HG02642 (cell line): Measurements from ENCODE around the gene CIB1.
"Not testable (repeated sequence)": the region's sequence is repeated elsewhere in the genome, so short reads cannot be mapped to it uniquely, and the experiment has no call there.

Source experiments
- ATAC-seq: cut with Tn5 transposase; IDR thresholded peaks from one replicate; pipeline ENCODE4 v1.9.1; 2021; ENCODE audit warnings: mild to moderate bottlenecking; ENCODE audit not compliant: unreplicated experiment, poor library complexity

CIB1 gene

GRCh38 chr15:90201130-90201943, 32.4 kb downstream of the CIB1 start, which contains the start of gene SEMA4B:
TSS of gene SEMA4B (plus strand) at chr15:90201330. CDS start at chr15:90201579, 249 bp downstream.
- ATAC-seq = peak; percentile 86

- ATAC-seq = peak; percentile 31
Measured at GRCh38 chr15:90200534-90201129, 33.1 kb downstream of the CIB1 start.

- ATAC-seq = no peak
Measured at GRCh38 chr15:90194655-90195054, 39.1 kb downstream of the CIB1 start.

GRCh38 chr15:90192961-90193786, 40.6 kb downstream of the CIB1 start:
- ATAC-seq = no peak

- peak; percentile 74 for ATAC-seq
Measured at GRCh38 chr15:90191794-90192509, 41.8 kb downstream of the CIB1 start.

- ATAC-seq = peak; percentile 25
Measured at GRCh38 chr15:90191344-90191687, 42.4 kb downstream of the CIB1 start.

- peak; percentile 50 for ATAC-seq
Measured at GRCh38 chr15:90190606-90191343, 43.0 kb downstream of the CIB1 start.

GRCh38 chr15:90189781-90190467, 43.8 kb downstream of the CIB1 start:
- no peak for ATAC-seq

- ATAC-seq = no peak
Measured at GRCh38 chr15:90188914-90189748, 44.6 kb downstream of the CIB1 start.

- not testable (repeated sequence) for ATAC-seq
Measured at GRCh38 chr15:90188065-90188464, 45.7 kb downstream of the CIB1 start.

- no peak for ATAC-seq
Measured at GRCh38 chr15:90187257-90187868, 46.4 kb downstream of the CIB1 start.

- ATAC-seq = peak; percentile 67
Measured at GRCh38 chr15:90184786-90185704, 48.7 kb downstream of the CIB1 start.

GRCh38 chr15:90184119-90184785, 49.5 kb downstream of the CIB1 start:
- peak; percentile 59 for ATAC-seq

- no peak for ATAC-seq
Measured at GRCh38 chr15:90181776-90182175, 52.0 kb downstream of the CIB1 start.
